ENCODE results near the gene ZNF579. TPM values are rescaled to one million over a fixed set of nuclear protein-coding genes. Genes with fewer than 3 reads are reported as not detected.

The ZNF579 gene
- total and polyA plus RNA-seq, 9 of the 15 experiments (the other 6 are each of a cell fraction or from before 2014, with no cell fraction given), result 0.06 to 15.9 (median 1.6) TPM

- TF ChIP-seq UBTF (IDR thresholded peaks at IDR 0.05; ENCODE audit: borderline replicate concordance in 1 of 2, low read depth in 2 of 2, low read length in 2 of 2) (no peak; a peak in 1 of 4 replicates), RCOR1 (IDR thresholded peaks at IDR 0.05; ENCODE audit: borderline replicate concordance in 1 of 2, low read depth in 2 of 2, low read length in 2 of 2) (0 out of 4 replicates have a peak, but pooled peaks of 1 of the 2 experiments have one; percentile 30), FOSL1 (tag; conservative IDR thresholded peaks at IDR 0.05) (no peak), CBFA2T3 (IDR thresholded peaks at IDR 0.05) (peak; percentile 5; the same call in 1 of the 2 replicates), MYBL2 (IDR thresholded peaks at IDR 0.05; ENCODE audit: low read depth) (no peak), MYBL2 (CRISPR knock-in tag; IDR thresholded peaks at IDR 0.05; ENCODE audit: borderline replicate concordance) (no peak), HNRNPL (IDR thresholded peaks at IDR 0.05; ENCODE audit: low read depth, low read length) (no peak), ZNF263 (CRISPR knock-in tag; IDR thresholded peaks at IDR 0.05; ENCODE audit: borderline replicate concordance) (no peak), ZNF239 (CRISPR knock-in tag; IDR thresholded peaks at IDR 0.05) (no peak), HNRNPK (IDR thresholded peaks at IDR 0.05; ENCODE audit: low read depth, low read length, poor library complexity, severe bottlenecking) (no peak), ZNF280B (CRISPR knock-in tag; IDR thresholded peaks at IDR 0.05) (no peak), SETDB1 (IDR thresholded peaks at IDR 0.05; ENCODE audit: low read length) (no peak), ZNF133 (CRISPR knock-in tag; IDR thresholded peaks at IDR 0.05) (no peak), NFRKB (IDR thresholded peaks at IDR 0.05; ENCODE audit: low read depth) (no peak), KLF16 (IDR thresholded peaks at IDR 0.05) (0 out of 2 replicates have a peak, but pooled peaks have one; percentile 47), RBM22 (IDR thresholded peaks at IDR 0.05; ENCODE audit: low read depth, low read length, poor library complexity, severe bottlenecking) (no peak), PHB2 (IDR thresholded peaks at IDR 0.05; ENCODE audit: low read depth) (no peak), ERF (CRISPR knock-in tag; IDR thresholded peaks at IDR 0.05) (no peak), ARHGAP35 (IDR thresholded peaks at IDR 0.05; ENCODE audit: partially characterized antibody) (no peak)
- TF ChIP-seq, protein P1, sequence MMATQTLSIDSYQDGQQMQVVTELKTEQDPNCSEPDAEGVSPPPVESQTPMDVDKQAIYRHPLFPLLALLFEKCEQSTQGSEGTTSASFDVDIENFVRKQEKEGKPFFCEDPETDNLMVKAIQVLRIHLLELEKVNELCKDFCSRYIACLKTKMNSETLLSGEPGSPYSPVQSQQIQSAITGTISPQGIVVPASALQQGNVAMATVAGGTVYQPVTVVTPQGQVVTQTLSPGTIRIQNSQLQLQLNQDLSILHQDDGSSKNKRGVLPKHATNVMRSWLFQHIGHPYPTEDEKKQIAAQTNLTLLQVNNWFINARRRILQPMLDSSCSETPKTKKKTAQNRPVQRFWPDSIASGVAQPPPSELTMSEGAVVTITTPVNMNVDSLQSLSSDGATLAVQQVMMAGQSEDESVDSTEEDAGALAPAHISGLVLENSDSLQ (IDR thresholded peaks at IDR 0.05), result no peak
- TF ChIP-seq, protein P2, sequence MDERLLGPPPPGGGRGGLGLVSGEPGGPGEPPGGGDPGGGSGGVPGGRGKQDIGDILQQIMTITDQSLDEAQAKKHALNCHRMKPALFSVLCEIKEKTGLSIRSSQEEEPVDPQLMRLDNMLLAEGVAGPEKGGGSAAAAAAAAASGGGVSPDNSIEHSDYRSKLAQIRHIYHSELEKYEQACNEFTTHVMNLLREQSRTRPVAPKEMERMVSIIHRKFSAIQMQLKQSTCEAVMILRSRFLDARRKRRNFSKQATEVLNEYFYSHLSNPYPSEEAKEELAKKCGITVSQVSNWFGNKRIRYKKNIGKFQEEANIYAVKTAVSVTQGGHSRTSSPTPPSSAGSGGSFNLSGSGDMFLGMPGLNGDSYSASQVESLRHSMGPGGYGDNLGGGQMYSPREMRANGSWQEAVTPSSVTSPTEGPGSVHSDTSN (CRISPR knock-in tag; IDR thresholded peaks at IDR 0.05; ENCODE audit: low read depth), result no peak
- TF ChIP-seq, protein P2 (tag; conservative IDR thresholded peaks at IDR 0.05; ENCODE audit: low read depth), result no peak
These were observed 25.2 kb upstream of the ZNF579 start, which contains the start of gene ZNF865 (continued) for GRCh38 chr19:55605637-55606470.

Measured in K562 (cell line).